Esophagus muscularis mucosa (tissue), 4 donors: ENCODE data around the gene CEP57L1.

ENCODE experiments used
- CTCF ChIP-seq, 3 experiments: fragments of 200-600 bp in 2 of 3; fragments of 450-650 bp in 1 of 3; sonication (generic) in 2 of 3; IDR thresholded peaks; one replicate each; pipeline ENCODE4 v1.5.1; 2017 to 2019; ENCODE audit warnings: antibody characterized with exemption in 3 of 3, mild to moderate bottlenecking in 2 of 3, moderate library complexity in 1 of 3
- EP300 ChIP-seq: sonication (generic); formaldehyde crosslinking; IDR thresholded peaks from one replicate; pipeline ENCODE4 v1.6.1; 2017; ENCODE audit warnings: antibody characterized with exemption
- POLR2A ChIP-seq: fragments of 450-650 bp; IDR thresholded peaks from one replicate; pipeline ENCODE4 v1.6.1; 2017; ENCODE audit warnings: antibody characterized with exemption, moderate library complexity, mild to moderate bottlenecking, low read depth
- POLR2AphosphoS5 ChIP-seq, 2 donors: sonication (generic); formaldehyde crosslinking; IDR thresholded peaks; one replicate each; pipeline ENCODE4 v1.6.1; 2017; ENCODE audit warnings: antibody characterized with exemption in 2 of 2

- TF ChIP-seq CTCF (IDR thresholded peaks at IDR 0.05) (no peak), EP300 (no peak), POLR2AphosphoS5 (IDR thresholded peaks at IDR 0.05) (no peak), POLR2A (no peak)
These were observed 117.4 kb downstream of the CEP57L1 start for GRCh38 chr6:109212683-109213082.
